Measurements from ENCODE around the gene CCDC192. TPM values are rescaled to one million over a fixed set of nuclear protein-coding genes. Genes with fewer than 3 reads are reported as not detected.
A peak's percentile ranks its signal among the peaks of the same experiment; 100 is the strongest.

CCDC192 gene
- polyA plus RNA-seq, 1 donor from 2014 or later: not detected

- Histone ChIP-seq H3K9ac (ENCODE audit: low read length) (no peak overlapping the region), H3K79me2 (replicated peaks; ENCODE audit: insufficient read depth, low read length) (no peaks in the 10 kb centered on the region), H3F3A (ENCODE audit: insufficient read depth, low read length, poor library complexity, severe bottlenecking) (no peaks in the 10 kb centered on the region), H3K9me2 (ENCODE audit: insufficient read depth, low read length) (no peaks in the 10 kb centered on the region), H3K4me2 (ENCODE audit: low read length) (no peak overlapping the region), H3K9me3 (ENCODE audit: low read length) (no peaks in the 10 kb centered on the region), H4K20me1 (ENCODE audit: insufficient read depth) (no peaks in the 10 kb centered on the region), H3K27me3 (ENCODE audit: insufficient read depth, low read depth, low read length) (no peaks in the 10 kb centered on the region), H3K4me3 (ENCODE audit: low read length) (peak overlapping the region; percentile 20), H3K27ac (ENCODE audit: low read length) (peak overlapping the region; percentile 22), H2AFZ (ENCODE audit: low read depth, low read length) (no peak overlapping the region), H3K36me3 (ENCODE audit: insufficient read depth, low read length) (no peaks in the 10 kb centered on the region)
- TF ChIP-seq CTCF (IDR thresholded peaks at IDR 0.05; ENCODE audit: poor library complexity, severe bottlenecking): peak; percentile 42
- peak; percentile 30 for TF ChIP-seq RAD21 (conservative IDR thresholded peaks at IDR 0.05)
- TF ChIP-seq TAF1 (IDR thresholded peaks at IDR 0.05; ENCODE audit: low read depth): no peak
- TF ChIP-seq REST (IDR thresholded peaks at IDR 0.05; ENCODE audit: borderline replicate concordance): peak; percentile 67
- TF ChIP-seq MXI1 (conservative IDR thresholded peaks at IDR 0.05; ENCODE audit: poor library complexity, severe bottlenecking): no peak
- peak; percentile 27 for TF ChIP-seq POLR2AphosphoS5 (IDR thresholded peaks at IDR 0.05)
Measured at GRCh38 chr5:127799293-127799905, 96.2 kb downstream of the CCDC192 start.

- Histone ChIP-seq H3K27me3 (ENCODE audit: insufficient read depth, low read depth, low read length) (no peaks in the 10 kb centered on the region), H3K27ac (ENCODE audit: low read length) (no peak overlapping the region), H3K4me3 (ENCODE audit: low read length) (no peak overlapping the region), H3K4me2 (ENCODE audit: low read length) (no peak overlapping the region), H3F3A (ENCODE audit: insufficient read depth, low read length, poor library complexity, severe bottlenecking) (no peaks in the 10 kb centered on the region), H2AFZ (ENCODE audit: low read depth, low read length) (no peak overlapping the region), H3K9me2 (ENCODE audit: insufficient read depth, low read length) (no peaks in the 10 kb centered on the region), H3K9me3 (ENCODE audit: low read length) (no peaks in the 10 kb centered on the region), H4K20me1 (ENCODE audit: insufficient read depth) (no peaks in the 10 kb centered on the region), H3K79me2 (replicated peaks; ENCODE audit: insufficient read depth, low read length) (no peaks in the 10 kb centered on the region), H3K9ac (ENCODE audit: low read length) (no peak overlapping the region), H3K36me3 (ENCODE audit: insufficient read depth, low read length) (no peaks in the 10 kb centered on the region)
- TF ChIP-seq POLR2AphosphoS5 (IDR thresholded peaks at IDR 0.05) (no peak), EP300 (conservative IDR thresholded peaks at IDR 0.05; ENCODE audit: poor library complexity, severe bottlenecking) (no peak), EZH2 (IDR thresholded peaks at IDR 0.05; ENCODE audit: borderline replicate concordance, insufficient read depth, low read length, poor library complexity, severe bottlenecking) (no peak), CTCF (IDR thresholded peaks at IDR 0.05; ENCODE audit: poor library complexity, severe bottlenecking) (no peak), RAD21 (conservative IDR thresholded peaks at IDR 0.05) (no peak), REST (IDR thresholded peaks at IDR 0.05; ENCODE audit: borderline replicate concordance) (no peak), MXI1 (conservative IDR thresholded peaks at IDR 0.05; ENCODE audit: poor library complexity, severe bottlenecking) (no peak), TAF1 (IDR thresholded peaks at IDR 0.05; ENCODE audit: low read depth) (no peak), SMC3 (conservative IDR thresholded peaks at IDR 0.05; ENCODE audit: poor library complexity) (no peak)
Measured at GRCh38 chr5:127801751-127802476, 98.7 kb downstream of the CCDC192 start.

All from neural cell (in vitro differentiated cells).